CD4-positive, alpha-beta T cell (primary cell): ENCODE measurements around the gene STIM2. TPM values are rescaled to one million over a fixed set of nuclear protein-coding genes. Genes with fewer than 3 reads are reported as not detected.

ENCODE experiments used
- ATAC-seq: fragments of 200-7000 bp; cut with Tn5 transposase; one replicate; pipeline ENCODE4 v1.10.0; 2022; ENCODE audit warnings: mild to moderate bottlenecking; ENCODE audit not compliant: poor library complexity
- CTCF ChIA-PET: fragments of 350-600 bp; sonication (Branson Sonifier 250); formaldehyde crosslinking; loops from one replicate; lab custom pipeline; 2021; ENCODE audit warnings: antibody characterized with exemption, inconsistent platforms; lab: Charles Lee
- POLR2A ChIA-PET: fragments of 350-600 bp; sonication (Branson Sonifier 250); formaldehyde crosslinking; loops from one replicate; lab custom pipeline; 2021; ENCODE audit warnings: antibody characterized with exemption, inconsistent platforms; lab: Charles Lee
- DNase-seq, 14 experiments: peaks; one replicate each; pipeline ENCODE4 v3.0.0-alpha.2; 2013 to 2020; ENCODE audit warnings: mixed read lengths in 2 of 14
- H3K27ac ChIP-seq, 2 donors: one replicate each; pipeline versions ENCODE4 v1.5.1 to v1.7.0; 2013; ENCODE audit warnings: low read length in 2 of 2, low read depth in 1 of 2, mild to moderate bottlenecking in 1 of 2
- H3K27me3 ChIP-seq, 2 experiments: 1 replicate in 1 of 2; 2 replicates in 1 of 2; pipeline versions ENCODE4 v1.6.1 to v1.7.0; 2013; ENCODE audit warnings: low read length in 2 of 2, control low read depth in 1 of 2, mild to moderate bottlenecking in 1 of 2, moderate library complexity in 1 of 2; ENCODE audit not compliant: insufficient read depth in 2 of 2, control insufficient read depth in 1 of 2
- H3K36me3 ChIP-seq: one replicate; pipeline ENCODE4 v1.6.1; 2013; ENCODE audit warnings: low read length, control low read depth; ENCODE audit not compliant: insufficient read depth
- H3K4me1 ChIP-seq: one replicate; pipeline ENCODE4 v1.6.1; 2013; ENCODE audit warnings: low read length, control low read depth; ENCODE audit not compliant: insufficient read depth
- H3K4me3 ChIP-seq: one replicate; pipeline ENCODE4 v1.5.1; 2013; ENCODE audit warnings: mild to moderate bottlenecking, low read length, moderate library complexity
- H3K9me3 ChIP-seq, 2 experiments: 1 replicate in 1 of 2; 2 replicates in 1 of 2; pipeline versions ENCODE4 v1.6.1 to v1.7.0; 2013; ENCODE audit warnings: low read length in 2 of 2, mild to moderate bottlenecking in 2 of 2, control low read depth in 1 of 2, moderate library complexity in 1 of 2; ENCODE audit not compliant: control insufficient read depth in 1 of 2, insufficient read depth in 1 of 2
- H3K27ac Mint-ChIP-seq: one replicate; pipeline ENCODE4 v1.8.0; 2020; ENCODE audit warnings: mixed read lengths
- H3K27me3 Mint-ChIP-seq: one replicate; pipeline ENCODE4 v1.8.0; 2021; ENCODE audit warnings: mixed read lengths
- H3K36me3 Mint-ChIP-seq: one replicate; pipeline ENCODE4 v1.8.0; 2021; ENCODE audit warnings: low read depth, mixed read lengths
- H3K4me1 Mint-ChIP-seq: one replicate; pipeline ENCODE4 v1.8.0; 2021; ENCODE audit warnings: low read depth, mixed read lengths
- H3K4me3 Mint-ChIP-seq: one replicate; pipeline ENCODE4 v1.8.0; 2020; ENCODE audit warnings: mild to moderate bottlenecking, mixed read lengths
- H3K9me3 Mint-ChIP-seq: one replicate; pipeline ENCODE4 v1.8.0; 2020; ENCODE audit warnings: mixed read lengths
- CTCF ChIP-seq: fragments of 200-600 bp; IDR thresholded peaks from one replicate; pipeline ENCODE4 v1.8.0; 2022; ENCODE audit warnings: antibody characterized with exemption, mild to moderate bottlenecking
- intact Hi-C, 2 experiments: fragments of 100-400 bp; cut with DNase I in 1 of 2; cut with micrococcal nuclease in 1 of 2; formaldehyde crosslinking; loops; one replicate each; pipeline versions ENCODE4 v1.15.1 to v1.9.0; 2023 to 2025; cut with DNase I, micrococcal nuclease
- total RNA-seq, 174 experiments: library from RNA in 2 of 174; stranded (reverse) in 2 of 174; gene quantifications; one replicate each; pipeline ENCODE4 v1.2.3 and lab custom pipeline; 2021 to 2026

Gene STIM2
- total RNA-seq, 2 experiments from 2014 or later = 53.7 to 54.9 TPM

DNA sequence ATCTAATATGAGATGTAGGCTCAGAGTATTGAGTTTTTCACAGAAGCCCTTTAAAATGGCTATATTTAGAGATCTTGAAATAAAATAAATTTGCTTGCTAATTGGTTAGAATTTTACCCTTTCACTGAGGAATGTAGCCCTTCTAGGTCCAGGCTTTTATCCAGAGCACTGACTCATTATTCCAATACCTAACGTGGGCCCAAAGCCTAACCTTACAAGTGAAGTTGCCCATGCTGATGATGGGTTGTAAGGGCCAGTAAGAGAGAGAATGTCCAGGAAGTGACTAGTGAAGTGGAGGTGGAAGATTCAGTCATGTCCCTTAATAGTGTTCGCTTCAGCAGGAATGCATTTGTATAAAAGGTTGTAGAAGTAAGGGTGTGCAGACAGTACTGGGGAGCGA, 155.9 kb downstream of the STIM2 start:
- Mint-ChIP-seq H3K27ac (no peak overlapping the region), H3K36me3 (peaks cover 68% of the 10 kb centered on the region), H3K9me3 (no peaks in the 10 kb centered on the region), H3K4me3 (no peak overlapping the region), H3K4me1 (peaks cover 13% of the 10 kb centered on the region), H3K27me3 (no peaks in the 10 kb centered on the region)
- ChIA-PET POLR2A (no interaction called here), CTCF (no interaction called here)
- DNase-seq (no peak), ATAC-seq (no peak)
- no peak for TF ChIP-seq CTCF
- intact Hi-C loops = loop anchor here in 1 of 2 experiments (10.0 kb wide), 1 partner anchor 692 kb away; the partner anchor contains the start of gene RBPJ
- H3K27ac ChIP-seq = no peak overlapping the region
- H3K9me3 ChIP-seq = no peaks in the 10 kb centered on the region
- peaks cover 55% of the 10 kb centered on the region for H3K36me3 ChIP-seq
- peaks cover 4% of the 10 kb centered on the region for H3K4me1 ChIP-seq
- H3K27me3 ChIP-seq = no peaks in the 10 kb centered on the region
- H3K4me3 ChIP-seq = no peak overlapping the region

GRCh38 chr4:27017623-27018022, 157.0 kb downstream of the STIM2 start:
- Histone ChIP-seq H3K27ac (no peak overlapping the region), H3K4me1 (peaks cover 4% of the 10 kb centered on the region), H3K4me3 (no peak overlapping the region), H3K9me3 (no peaks in the 10 kb centered on the region), H3K36me3 (peaks cover 56% of the 10 kb centered on the region), H3K27me3 (no peaks in the 10 kb centered on the region)
- ATAC-seq (no peak), DNase-seq (no peak)
- intact Hi-C loops = loop anchor here in 1 of 2 experiments (10.0 kb wide), 1 partner anchor 693 kb away; the partner anchor contains the start of gene RBPJ
- Mint-ChIP-seq H3K9me3 (no peaks in the 10 kb centered on the region), H3K36me3 (peaks cover 79% of the 10 kb centered on the region), H3K4me1 (peaks cover 13% of the 10 kb centered on the region), H3K27ac (no peak overlapping the region), H3K4me3 (no peak overlapping the region), H3K27me3 (no peaks in the 10 kb centered on the region)
- TF ChIP-seq CTCF = no peak
- POLR2A ChIA-PET = no interaction called here
- CTCF ChIA-PET = no interaction called here

DNA sequence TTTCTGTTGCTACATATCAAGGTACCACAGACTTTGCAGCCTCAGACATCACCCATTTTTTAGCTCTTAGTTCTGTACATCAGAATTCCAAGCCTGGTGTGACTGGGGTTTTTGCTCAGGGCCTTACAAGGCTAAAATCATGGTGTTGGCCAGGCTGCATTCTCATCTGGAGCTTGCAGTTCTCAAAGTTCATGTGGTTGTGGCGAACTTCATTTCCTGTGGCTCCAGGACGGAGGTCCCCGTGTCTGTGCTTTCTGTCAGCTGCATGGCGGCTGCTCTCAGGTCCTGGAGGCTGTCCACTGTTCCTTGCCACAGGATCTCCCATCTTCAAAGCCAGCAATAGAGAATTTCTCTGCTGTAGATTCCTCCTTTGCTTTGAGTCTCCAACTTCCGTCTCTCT, 157.4 kb downstream of the STIM2 start:
- Mint-ChIP-seq H3K27me3 (no peaks in the 10 kb centered on the region), H3K4me1 (peaks cover 13% of the 10 kb centered on the region), H3K9me3 (no peaks in the 10 kb centered on the region), H3K36me3 (peaks cover 83% of the 10 kb centered on the region), H3K4me3 (no peak overlapping the region), H3K27ac (no peak overlapping the region)
- Histone ChIP-seq H3K36me3 (peaks cover 60% of the 10 kb centered on the region), H3K9me3 (no peaks in the 10 kb centered on the region), H3K4me3 (no peak overlapping the region), H3K27ac (no peak overlapping the region), H3K4me1 (peaks cover 4% of the 10 kb centered on the region), H3K27me3 (no peaks in the 10 kb centered on the region)
- ATAC-seq (no peak), DNase-seq (no peak)
- ChIA-PET CTCF (no interaction called here), POLR2A (no interaction called here)
- TF ChIP-seq CTCF = no peak
- intact Hi-C loops = loop anchor here in 1 of 2 experiments (10.0 kb wide), 1 partner anchor 693 kb away; the partner anchor contains the start of gene RBPJ
